GM12878 (cell line): Measurements from ENCODE around the gene MBD5. TPM values are rescaled to one million over a fixed set of nuclear protein-coding genes. Genes with fewer than 3 reads are reported as not detected.

Experiments used
- ATAC-seq: fragments of 200-7000 bp; cut with Tn5 transposase; 3 replicates; pipeline ENCODE4 v1.9.1; 2020; ENCODE audit warnings: mild to moderate bottlenecking, moderate library complexity
- BruUV-seq: library from RNA; stranded (reverse); fragments of 400-500 nt; replicated peaks from 2 replicates; lab custom pipeline; 2021; lab: Mats Ljungman, UMichigan
- CTCF ChIA-PET: fragments of 300-600 bp; sonication (Branson Sonifier 250); formaldehyde crosslinking; extraction: SDS; loops from one replicate; lab custom pipeline; 2021; ENCODE audit warnings: inconsistent platforms; lab: Yijun Ruan, JAX
- POLR2A ChIA-PET: fragments of 350-600 bp; formaldehyde crosslinking; extraction: SDS; loops from one replicate; lab custom pipeline; 2021; ENCODE audit warnings: inconsistent platforms; lab: Charles Lee
- RAD21 ChIA-PET: fragments of 300-600 bp; sonication (Branson Sonifier 250); formaldehyde crosslinking; loops from one replicate; lab custom pipeline; 2023; ENCODE audit warnings: antibody characterized with exemption; ENCODE audit not compliant: unreplicated experiment; lab: Charles Lee
- SMC1A ChIA-PET: fragments of 300-600 bp; sonication (Branson Sonifier 250); formaldehyde crosslinking; loops from one replicate; lab custom pipeline; 2023; ENCODE audit not compliant: unreplicated experiment, uncharacterized antibody; lab: Charles Lee
- DNase-seq: peaks from one replicate; pipeline ENCODE4 v3.0.0-alpha.2; 2011; ENCODE audit warnings: low read depth, low spot score
- FAIRE-seq: peaks from 3 replicates; lab custom pipeline; 2011; peaks lifted over from hg19 to GRCh38; lab: Jason Lieb, UNC
- H2AFZ ChIP-seq: 2 replicates; pipeline ENCODE4 v1.6.0; 2011; ENCODE audit warnings: low read depth, low read length, control low read depth; ENCODE audit not compliant: control insufficient read depth
- H3K27ac ChIP-seq: 2 replicates; pipeline ENCODE4 v1.5.1; 2011; ENCODE audit warnings: control low read depth; ENCODE audit not compliant: control insufficient read depth, insufficient read depth
- H3K27me3 ChIP-seq, 2 experiments: replicated peaks in 1 of 2; 2 replicates each; pipeline versions ENCODE4 v1.6.0 to v1.6.1; 2011; ENCODE audit warnings: low read length in 1 of 2; ENCODE audit not compliant: control insufficient read depth in 2 of 2, insufficient read depth in 2 of 2
- H3K36me3 ChIP-seq, 2 experiments: 2 replicates each; pipeline ENCODE4 v1.5.1; 2011; ENCODE audit warnings: low read length in 1 of 2; ENCODE audit not compliant: control insufficient read depth in 2 of 2, insufficient read depth in 2 of 2
- H3K4me1 ChIP-seq: 2 replicates; pipeline ENCODE4 v1.6.1; 2011; ENCODE audit warnings: mild to moderate bottlenecking, low read length, moderate library complexity, mixed read lengths; ENCODE audit not compliant: control insufficient read depth, insufficient read depth
- H3K4me2 ChIP-seq: 2 replicates; pipeline ENCODE4 v1.6.0; 2011; ENCODE audit warnings: control low read depth; ENCODE audit not compliant: control insufficient read depth, insufficient read depth
- H3K4me3 ChIP-seq: fragments of 200-600 bp; sonication (generic); 2 replicates; pipeline ENCODE4 v1.5.1; 2016
- H3K79me2 ChIP-seq: 2 replicates; pipeline ENCODE4 v1.6.0; 2011; ENCODE audit warnings: low read length; ENCODE audit not compliant: control insufficient read depth, insufficient read depth
- H3K9ac ChIP-seq: 2 replicates; pipeline ENCODE4 v1.8.0; 2011; ENCODE audit warnings: low read length, control low read depth, mixed read lengths; ENCODE audit not compliant: control insufficient read depth, insufficient read depth
- H3K9me3 ChIP-seq: replicated peaks from 3 replicates; pipeline ENCODE4 v1.5.1; 2011; ENCODE audit warnings: mild to moderate bottlenecking, low read length; ENCODE audit not compliant: control insufficient read depth, insufficient read depth
- H4K20me1 ChIP-seq: 2 replicates; pipeline ENCODE4 v1.6.0; 2011; ENCODE audit not compliant: control insufficient read depth, insufficient read depth
- ASH2L ChIP-seq: fragments of 300-600, 200-600 bp; sonication (generic); IDR thresholded peaks from 2 replicates; pipeline ENCODE4 v1.6.1; 2017; ENCODE audit warnings: low read depth, mild to moderate bottlenecking, borderline replicate concordance
- CHD1 ChIP-seq: IDR thresholded peaks from 2 replicates; pipeline ENCODE4 v1.6.1; 2012; ENCODE audit warnings: low read depth, low read length, improper control_type of control experiment
- CREB1 ChIP-seq: IDR thresholded peaks from 2 replicates; pipeline ENCODE4 v1.6.1; 2012; ENCODE audit warnings: low read depth, mild to moderate bottlenecking, inconsistent platforms
- ELK1 ChIP-seq: IDR thresholded peaks from 2 replicates; pipeline ENCODE4 v1.6.1; 2012; ENCODE audit warnings: low read depth, low read length, improper control_type of control experiment
- NFYA ChIP-seq: IDR thresholded peaks from 2 replicates; pipeline ENCODE4 v1.6.1; 2011; ENCODE audit warnings: low read depth, mild to moderate bottlenecking, low read length, improper control_type of control experiment, borderline replicate concordance
- POU2F2 ChIP-seq: IDR thresholded peaks from 3 replicates; pipeline ENCODE4 v1.6.1; 2011; ENCODE audit warnings: low read depth, mild to moderate bottlenecking, low read length, borderline replicate concordance
- PRDM15 ChIP-seq: fragments of 450-650 bp; formaldehyde crosslinking; IDR thresholded peaks from 2 replicates; pipeline ENCODE4 v1.4.0; 2020; ENCODE audit warnings: mild to moderate bottlenecking, moderate library complexity
- RBBP5 ChIP-seq: fragments of 200-600 bp; sonication (generic); conservative IDR thresholded peaks from 2 replicates; pipeline ENCODE4 v1.6.1; 2016
- TAF1 ChIP-seq: IDR thresholded peaks from 2 replicates; pipeline ENCODE4 v1.6.1; 2011; ENCODE audit warnings: mild to moderate bottlenecking, low read depth, low read length, borderline replicate concordance
- TCF7 ChIP-seq: IDR thresholded peaks from 2 replicates; pipeline ENCODE4 v1.6.1; 2014; ENCODE audit warnings: antibody characterized with exemption, borderline replicate concordance
- ZBTB11 ChIP-seq: fragments of 450-650 bp; formaldehyde crosslinking; IDR thresholded peaks from 2 replicates; pipeline ENCODE4 v1.5.0; 2022; ENCODE audit warnings: mild to moderate bottlenecking, missing genetic modification characterization
- ZBTB40 ChIP-seq: fragments of 450-650 bp; IDR thresholded peaks from 2 replicates; pipeline ENCODE4 v1.6.1; 2016; ENCODE audit warnings: mild to moderate bottlenecking, moderate library complexity, borderline replicate concordance
- in situ Hi-C: fragments of 300-500 bp; cut with MboI; formaldehyde crosslinking; loops from 9 replicates; pipeline ENCODE4 v1.14.3; 2018; ENCODE audit warnings: mixed read lengths
- intact Hi-C: fragments of 100-400 bp; cut with micrococcal nuclease; formaldehyde crosslinking; loops from one replicate; pipeline ENCODE4 v1.14.2; 2022; ENCODE audit not compliant: unreplicated experiment
- polyA plus RNA-seq, 11 experiments: library from polyadenylated mRNA; depleted of rRNA in 4 of 11; unstranded in 6 of 11; stranded (reverse) in 5 of 11; fragments of >200 nt; fragmentation: Nextera tagmentation in 4 of 11; fragmentation: Illumina TruSeq in 1 of 11; extraction: Ambion mirVana in 4 of 11; extraction: Trizol in 1 of 11; gene quantifications; 1 replicate in 1 of 11; 2 replicates in 10 of 11; pipeline versions ENCODE4 v1.2.1 to v1.2.3, GENCODE V29; 2011 to 2016; ENCODE audit warnings: inconsistent platforms in 2 of 11, missing spikeins in 2 of 11, low read depth in 1 of 11
- total RNA-seq, 4 experiments: library from RNA; depleted of rRNA in 3 of 4; stranded (reverse); fragments of >200 nt in 3 of 4; fragmentation: Illumina TruSeq in 1 of 4; extraction: Trizol in 1 of 4; gene quantifications; 2 replicates each; pipeline versions ENCODE4 v1.2.1 to v1.2.3, GENCODE V29; 2013 to 2021

The MBD5 gene
- total and polyA plus RNA-seq, 10 of the 15 experiments (the other 5 are each of a cell fraction or from before 2014, with no cell fraction given) = 7.4 to 58.0 (median 21.2) TPM

- Histone ChIP-seq H3K9ac (no peak overlapping the region), H3K4me1 (no peaks in the 10 kb centered on the region), H3K27me3 (no peaks in the 10 kb centered on the region), H4K20me1 (no peaks in the 10 kb centered on the region), H2AFZ (no peak overlapping the region), H3K79me2 (no peaks in the 10 kb centered on the region), H3K27ac (no peak overlapping the region), H3K4me3 (no peak overlapping the region), H3K4me2 (no peak overlapping the region), H3K36me3 (no peaks in the 10 kb centered on the region; a peak in 1 of 4 replicates), H3K9me3 (peaks cover 3% of the 10 kb centered on the region; the same call in 2 of the 3 replicates)
- in situ Hi-C loops = no loop called here
- ChIA-PET POLR2A (no interaction called here), CTCF (interaction anchor here (1.0 kb wide), 1 partner anchor 11 kb away, joined by 3 read pairs; no protein-coding TSS in a partner anchor), SMC1A (interaction anchor here (1.8 kb wide), 1 partner anchor 9 kb away, joined by 5 read pairs; no protein-coding TSS in a partner anchor), RAD21 (no interaction called here)
- no TSS peak for BruUV-seq
- intact Hi-C loops = no loop called here
- DNase-seq = no peak
- no peak for ATAC-seq
- no peak for FAIRE-seq
- TF ChIP-seq PRDM15 = no peak
- no peak for TF ChIP-seq TAF1
- no peak for TF ChIP-seq NFYA
- no peak for TF ChIP-seq RBBP5
- no peak for TF ChIP-seq POU2F2
- no peak for TF ChIP-seq ELK1
- no peak for TF ChIP-seq ZBTB40
- TF ChIP-seq ZBTB11 (CRISPR knock-in tag) = no peak
- no peak for TF ChIP-seq CREB1
- no peak for TF ChIP-seq TCF7
- TF ChIP-seq ASH2L = no peak
- TF ChIP-seq CHD1 = no peak
These were observed 83.1 kb downstream of the MBD5 start for GRCh38 chr2:148103946-148104345.
